HepG2 (cell line): Measurements from ENCODE around the gene DPH2. TPM values are rescaled to one million over a fixed set of nuclear protein-coding genes. Genes with fewer than 3 reads are reported as not detected.

Experiments used
- BORCS8-MEF2B ChIP-seq: sonication (generic); formaldehyde crosslinking; IDR thresholded peaks from 2 replicates; pipeline ENCODE4 v1.8.0; 2022; ENCODE audit warnings: mild to moderate bottlenecking, missing genetic modification reagents
- CEBPB ChIP-seq: IDR thresholded peaks from 2 replicates; pipeline ENCODE4 v1.6.1; 2011; ENCODE audit warnings: low read depth, low read length, improper control_type of control experiment, borderline replicate concordance
- DRAP1 ChIP-seq: IDR thresholded peaks from 2 replicates; pipeline ENCODE4 v1.6.1; 2016; ENCODE audit warnings: missing genetic modification reagents, missing compliant biosample characterization
- KDM6A ChIP-seq: IDR thresholded peaks from 2 replicates; pipeline ENCODE4 v1.6.1; 2016; ENCODE audit warnings: low read depth
- LRRFIP1 ChIP-seq: sonication (generic); formaldehyde crosslinking; conservative IDR thresholded peaks from 2 replicates; pipeline ENCODE4 v1.4.0; 2020; ENCODE audit warnings: missing genetic modification reagents
- NFKB2 ChIP-seq: sonication (generic); formaldehyde crosslinking; IDR thresholded peaks from 2 replicates; pipeline ENCODE4 v1.4.0; 2020; ENCODE audit warnings: missing genetic modification reagents, borderline replicate concordance
- PCBP2 ChIP-seq: fragments of 200-400 bp; formaldehyde crosslinking; optimal IDR thresholded peaks from 2 replicates; pipeline ENCODE3; 2018; ENCODE audit warnings: low read length, low read depth; ENCODE audit not compliant: poor library complexity, severe bottlenecking
- SOX6 ChIP-seq, 2 experiments: fragments of 450-650 bp in 1 of 2; sonication (generic) in 1 of 2; formaldehyde crosslinking in 1 of 2; IDR thresholded peaks; 2 replicates each; pipeline versions ENCODE4 v1.4.0 to v1.6.1; 2017 to 2020; ENCODE audit warnings: antibody characterized with exemption in 1 of 2, mild to moderate bottlenecking in 1 of 2, missing genetic modification reagents in 1 of 2
- ZBTB21 ChIP-seq: sonication (generic); formaldehyde crosslinking; IDR thresholded peaks from 2 replicates; pipeline ENCODE4 v1.4.0; 2020; ENCODE audit warnings: missing genetic modification reagents
- ZBTB38 ChIP-seq: sonication (generic); formaldehyde crosslinking; IDR thresholded peaks from 2 replicates; pipeline ENCODE4 v1.5.1; 2020; ENCODE audit warnings: mild to moderate bottlenecking, missing genetic modification reagents
- ZNF432 ChIP-seq: sonication (generic); formaldehyde crosslinking; IDR thresholded peaks from 2 replicates; pipeline ENCODE4 v1.5.0; 2020; ENCODE audit warnings: missing genetic modification reagents, mild to moderate bottlenecking, borderline replicate concordance
- ZNF746 ChIP-seq: sonication (generic); formaldehyde crosslinking; IDR thresholded peaks from 2 replicates; pipeline ENCODE4 v1.8.0; 2022; ENCODE audit warnings: mild to moderate bottlenecking, missing genetic modification reagents
- ZNF766 ChIP-seq: sonication (generic); formaldehyde crosslinking; IDR thresholded peaks from 2 replicates; pipeline ENCODE4 v1.5.0; 2020; ENCODE audit warnings: missing genetic modification reagents, borderline replicate concordance
- ZNF839 ChIP-seq: sonication (generic); formaldehyde crosslinking; IDR thresholded peaks from 2 replicates; pipeline ENCODE4 v1.4.0; 2020; ENCODE audit warnings: missing genetic modification reagents, mild to moderate bottlenecking, borderline replicate concordance
- polyA plus RNA-seq, 8 experiments: library from polyadenylated mRNA; depleted of rRNA in 3 of 8; stranded (reverse) in 7 of 8; unstranded in 1 of 8; fragments of >200 nt; fragmentation: Illumina TruSeq in 4 of 8; extraction: Trizol in 4 of 8; gene quantifications; 2 replicates each; pipeline versions ENCODE4 v1.2.1 to v1.2.3, GENCODE V29; 2011 to 2016; ENCODE audit warnings: low read depth in 4 of 8, missing spikeins in 1 of 8, mixed read lengths in 1 of 8; ENCODE audit not compliant: insufficient read depth in 1 of 8
- total RNA-seq, 5 experiments: library from RNA; depleted of rRNA; stranded (reverse); fragments of >200 nt; fragmentation: Illumina TruSeq; extraction: Trizol; gene quantifications; 2 replicates each; pipeline ENCODE4 v1.2.3, GENCODE V29; 2016; ENCODE audit warnings: low read depth in 1 of 5
- TF ChIP-seq, protein P1 (sequence below): sonication (generic); formaldehyde crosslinking; IDR thresholded peaks from 2 replicates; pipeline ENCODE4; 2020; ENCODE audit warnings: missing genetic modification reagents, mild to moderate bottlenecking, borderline replicate concordance
- TF ChIP-seq, protein P2 (sequence below): sonication (generic); formaldehyde crosslinking; IDR thresholded peaks from 2 replicates; pipeline ENCODE4 v1.4.0; 2020; ENCODE audit warnings: missing genetic modification reagents
- TF ChIP-seq, protein P3 (sequence below): IDR thresholded peaks from 2 replicates; pipeline ENCODE4 v1.4.0; 2020; ENCODE audit warnings: mild to moderate bottlenecking, missing genetic modification reagents

Gene DPH2
- total and polyA plus RNA-seq, 2 of the 13 experiments (the other 11 are each of a cell fraction or from before 2014, with no cell fraction given): 32.2 to 38.3 TPM

DNA sequence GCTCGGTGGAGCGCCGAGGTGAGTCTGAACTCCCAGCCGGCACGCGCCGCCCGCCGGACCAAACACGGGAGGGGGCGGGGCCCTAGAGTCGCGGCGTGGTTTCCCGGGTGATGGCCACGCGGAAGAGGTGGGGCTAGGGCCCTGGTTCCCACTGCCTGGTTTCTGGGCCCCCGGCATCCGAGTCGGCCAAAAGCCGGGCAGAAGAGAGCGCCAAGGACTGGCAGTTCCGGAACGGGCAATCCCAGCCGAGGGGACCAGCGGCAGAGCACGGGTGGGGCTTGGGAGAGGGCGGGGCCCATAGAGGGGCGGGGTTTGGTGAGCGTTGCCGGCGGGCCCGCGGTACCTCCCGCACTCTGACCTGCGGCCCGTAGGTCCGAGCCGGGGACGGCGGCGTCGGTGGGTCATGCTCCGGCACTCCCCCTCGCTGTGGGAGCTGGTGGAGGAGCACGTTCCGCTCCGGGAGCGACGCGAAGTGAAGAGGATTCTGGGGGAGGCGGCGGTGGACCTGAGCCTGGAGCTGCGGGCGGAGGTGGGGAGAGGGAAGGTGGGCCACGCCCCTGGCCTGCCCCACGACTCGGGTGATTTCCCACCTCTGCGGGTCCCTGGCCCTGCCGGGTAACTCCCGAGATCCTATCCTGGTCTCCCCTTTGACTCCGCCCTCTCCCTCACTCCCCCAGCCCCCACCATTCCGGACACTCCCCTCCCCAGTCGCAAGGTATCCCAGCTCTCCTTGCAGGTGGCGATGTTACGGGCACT is 21.8 kb downstream of the DPH2 start, which contains the start of gene CCDC24 (continued):
- TF ChIP-seq, protein P1, sequence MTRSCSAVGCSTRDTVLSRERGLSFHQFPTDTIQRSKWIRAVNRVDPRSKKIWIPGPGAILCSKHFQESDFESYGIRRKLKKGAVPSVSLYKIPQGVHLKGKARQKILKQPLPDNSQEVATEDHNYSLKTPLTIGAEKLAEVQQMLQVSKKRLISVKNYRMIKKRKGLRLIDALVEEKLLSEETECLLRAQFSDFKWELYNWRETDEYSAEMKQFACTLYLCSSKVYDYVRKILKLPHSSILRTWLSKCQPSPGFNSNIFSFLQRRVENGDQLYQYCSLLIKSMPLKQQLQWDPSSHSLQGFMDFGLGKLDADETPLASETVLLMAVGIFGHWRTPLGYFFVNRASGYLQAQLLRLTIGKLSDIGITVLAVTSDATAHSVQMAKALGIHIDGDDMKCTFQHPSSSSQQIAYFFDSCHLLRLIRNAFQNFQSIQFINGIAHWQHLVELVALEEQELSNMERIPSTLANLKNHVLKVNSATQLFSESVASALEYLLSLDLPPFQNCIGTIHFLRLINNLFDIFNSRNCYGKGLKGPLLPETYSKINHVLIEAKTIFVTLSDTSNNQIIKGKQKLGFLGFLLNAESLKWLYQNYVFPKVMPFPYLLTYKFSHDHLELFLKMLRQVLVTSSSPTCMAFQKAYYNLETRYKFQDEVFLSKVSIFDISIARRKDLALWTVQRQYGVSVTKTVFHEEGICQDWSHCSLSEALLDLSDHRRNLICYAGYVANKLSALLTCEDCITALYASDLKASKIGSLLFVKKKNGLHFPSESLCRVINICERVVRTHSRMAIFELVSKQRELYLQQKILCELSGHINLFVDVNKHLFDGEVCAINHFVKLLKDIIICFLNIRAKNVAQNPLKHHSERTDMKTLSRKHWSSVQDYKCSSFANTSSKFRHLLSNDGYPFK (CRISPR knock-in tag): no peak; the same call in 1 of the 2 replicates
- TF ChIP-seq DRAP1 (CRISPR knock-in tag) (peak; percentile 10; the same call in 1 of the 2 replicates), ZBTB38 (CRISPR knock-in tag) (no peak), NFKB2 (CRISPR knock-in tag) (no peak), ZNF746 (CRISPR knock-in tag) (peak; percentile 56; the same call in 1 of the 2 replicates), LRRFIP1 (CRISPR knock-in tag) (no peak), ZNF766 (no peak), ZNF432 (CRISPR knock-in tag) (no peak), ZNF839 (CRISPR knock-in tag) (no peak), ZBTB21 (no peak), PCBP2 (no peak), SOX6 (IDR thresholded peaks at IDR 0.05) (no peak), SOX6 (CRISPR knock-in tag; IDR thresholded peaks at IDR 0.05) (peak; percentile 74), KDM6A (CRISPR knock-in tag) (no peak), CEBPB (no peak), BORCS8-MEF2B (CRISPR knock-in tag) (0 out of 2 replicates have a peak, but pooled peaks have one; percentile 37)
- TF ChIP-seq, protein P2, sequence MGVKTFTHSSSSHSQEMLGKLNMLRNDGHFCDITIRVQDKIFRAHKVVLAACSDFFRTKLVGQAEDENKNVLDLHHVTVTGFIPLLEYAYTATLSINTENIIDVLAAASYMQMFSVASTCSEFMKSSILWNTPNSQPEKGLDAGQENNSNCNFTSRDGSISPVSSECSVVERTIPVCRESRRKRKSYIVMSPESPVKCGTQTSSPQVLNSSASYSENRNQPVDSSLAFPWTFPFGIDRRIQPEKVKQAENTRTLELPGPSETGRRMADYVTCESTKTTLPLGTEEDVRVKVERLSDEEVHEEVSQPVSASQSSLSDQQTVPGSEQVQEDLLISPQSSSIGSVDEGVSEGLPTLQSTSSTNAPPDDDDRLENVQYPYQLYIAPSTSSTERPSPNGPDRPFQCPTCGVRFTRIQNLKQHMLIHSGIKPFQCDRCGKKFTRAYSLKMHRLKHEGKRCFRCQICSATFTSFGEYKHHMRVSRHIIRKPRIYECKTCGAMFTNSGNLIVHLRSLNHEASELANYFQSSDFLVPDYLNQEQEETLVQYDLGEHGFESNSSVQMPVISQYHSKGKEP (CRISPR knock-in tag): no peak
- TF ChIP-seq, protein P3, sequence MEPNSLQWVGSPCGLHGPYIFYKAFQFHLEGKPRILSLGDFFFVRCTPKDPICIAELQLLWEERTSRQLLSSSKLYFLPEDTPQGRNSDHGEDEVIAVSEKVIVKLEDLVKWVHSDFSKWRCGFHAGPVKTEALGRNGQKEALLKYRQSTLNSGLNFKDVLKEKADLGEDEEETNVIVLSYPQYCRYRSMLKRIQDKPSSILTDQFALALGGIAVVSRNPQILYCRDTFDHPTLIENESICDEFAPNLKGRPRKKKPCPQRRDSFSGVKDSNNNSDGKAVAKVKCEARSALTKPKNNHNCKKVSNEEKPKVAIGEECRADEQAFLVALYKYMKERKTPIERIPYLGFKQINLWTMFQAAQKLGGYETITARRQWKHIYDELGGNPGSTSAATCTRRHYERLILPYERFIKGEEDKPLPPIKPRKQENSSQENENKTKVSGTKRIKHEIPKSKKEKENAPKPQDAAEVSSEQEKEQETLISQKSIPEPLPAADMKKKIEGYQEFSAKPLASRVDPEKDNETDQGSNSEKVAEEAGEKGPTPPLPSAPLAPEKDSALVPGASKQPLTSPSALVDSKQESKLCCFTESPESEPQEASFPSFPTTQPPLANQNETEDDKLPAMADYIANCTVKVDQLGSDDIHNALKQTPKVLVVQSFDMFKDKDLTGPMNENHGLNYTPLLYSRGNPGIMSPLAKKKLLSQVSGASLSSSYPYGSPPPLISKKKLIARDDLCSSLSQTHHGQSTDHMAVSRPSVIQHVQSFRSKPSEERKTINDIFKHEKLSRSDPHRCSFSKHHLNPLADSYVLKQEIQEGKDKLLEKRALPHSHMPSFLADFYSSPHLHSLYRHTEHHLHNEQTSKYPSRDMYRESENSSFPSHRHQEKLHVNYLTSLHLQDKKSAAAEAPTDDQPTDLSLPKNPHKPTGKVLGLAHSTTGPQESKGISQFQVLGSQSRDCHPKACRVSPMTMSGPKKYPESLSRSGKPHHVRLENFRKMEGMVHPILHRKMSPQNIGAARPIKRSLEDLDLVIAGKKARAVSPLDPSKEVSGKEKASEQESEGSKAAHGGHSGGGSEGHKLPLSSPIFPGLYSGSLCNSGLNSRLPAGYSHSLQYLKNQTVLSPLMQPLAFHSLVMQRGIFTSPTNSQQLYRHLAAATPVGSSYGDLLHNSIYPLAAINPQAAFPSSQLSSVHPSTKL (CRISPR knock-in tag): no peak
